ENCODE data around the gene LRRC73. TPM values are rescaled to one million over a fixed set of nuclear protein-coding genes. Genes with fewer than 3 reads are reported as not detected.
"Not testable (repeated sequence)": the region's sequence is repeated elsewhere in the genome, so short reads cannot be mapped to it uniquely, and the experiment has no call there.

LRRC73 gene, protein sequence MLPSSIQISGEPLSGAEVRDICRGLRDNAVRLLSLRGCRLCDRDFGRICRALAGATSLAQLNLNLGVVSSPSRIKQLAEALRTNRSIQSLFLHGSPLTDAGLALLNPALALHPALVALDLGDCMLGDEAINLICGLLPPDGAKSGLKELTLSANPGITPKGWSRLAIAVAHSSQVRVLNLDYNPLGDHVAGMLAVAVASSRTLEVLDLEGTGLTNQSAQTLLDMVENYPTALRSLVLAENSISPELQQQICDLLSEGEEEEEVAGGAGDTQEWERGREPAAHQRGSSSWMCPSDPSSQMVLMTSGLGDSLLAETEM
- 1.6 TPM for total RNA-seq
- long read RNA-seq, partial matches to known transcripts: 0 of 2 reads
- long read RNA-seq, other reads (novel, unspliced or antisense): 1 of 2 reads

DNA sequence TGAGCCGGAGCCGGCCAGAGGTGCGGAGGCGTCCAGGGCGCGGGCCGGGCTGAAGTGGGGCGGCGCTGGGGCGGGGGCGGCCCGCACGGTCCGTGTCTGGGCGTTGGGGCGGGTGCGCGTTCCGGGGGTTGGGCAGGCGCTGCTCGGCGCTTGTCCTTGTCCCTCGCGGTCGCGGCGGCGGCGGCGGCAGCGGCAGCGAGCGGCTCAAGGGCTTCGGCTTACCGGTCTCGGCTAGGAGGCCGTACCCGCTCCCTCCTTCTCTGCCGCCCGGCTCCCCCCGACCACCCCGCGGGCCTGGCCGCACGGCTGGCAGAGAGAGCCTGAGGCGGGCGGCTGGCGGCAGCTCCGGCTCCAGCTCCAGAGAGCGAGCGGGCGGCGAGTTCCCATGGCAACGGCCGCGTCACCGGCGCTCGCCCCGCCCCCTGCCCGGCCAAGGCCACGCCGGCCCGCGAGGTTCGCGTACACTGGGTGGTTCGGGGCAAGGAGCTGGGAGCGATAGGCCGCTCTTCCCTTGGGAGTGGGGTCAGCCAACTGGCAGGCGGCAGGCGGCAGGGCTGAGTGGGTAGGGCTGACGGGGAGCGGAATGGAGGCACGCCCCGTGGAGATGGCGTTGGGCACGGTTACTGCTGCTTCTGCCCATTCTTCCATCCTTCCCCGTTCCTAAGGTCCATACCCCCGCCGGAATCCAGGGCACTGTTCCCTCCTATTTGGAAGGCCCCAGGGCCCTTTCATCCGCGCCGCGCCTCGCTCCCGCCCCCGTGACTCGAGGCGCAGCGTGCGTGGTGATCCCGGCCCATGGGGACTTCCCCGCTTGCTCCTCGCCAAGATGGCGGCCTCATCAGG is at the start of gene LRRC73:
TSS of gene LRRC73 (minus strand) at position 363 of the 843 bp plus-strand sequence. CDS start 561 bp downstream, outside the sequence.
- Histone ChIP-seq H3K4me1 (peaks cover 79% of the 10 kb centered on the region), H3K36me3 (peaks cover 50% of the 10 kb centered on the region), H3K4me3 (peak within 1 kb of the TSS; percentile 87), H3K27me3 (ENCODE audit: low read depth) (peaks cover 6% of the 10 kb centered on the region), H3K27ac (replicated peaks) (peak within 1 kb of the TSS; percentile 82), H3K9me3 (replicated peaks) (no peaks in the 10 kb centered on the region)
- peak; percentile 90 for DNase-seq
- intact Hi-C loops (cut with micrococcal nuclease): loop anchor here (5.0 kb wide), 1 partner anchor 58 kb away; no protein-coding TSS in a partner anchor
- TF ChIP-seq, protein P1, sequence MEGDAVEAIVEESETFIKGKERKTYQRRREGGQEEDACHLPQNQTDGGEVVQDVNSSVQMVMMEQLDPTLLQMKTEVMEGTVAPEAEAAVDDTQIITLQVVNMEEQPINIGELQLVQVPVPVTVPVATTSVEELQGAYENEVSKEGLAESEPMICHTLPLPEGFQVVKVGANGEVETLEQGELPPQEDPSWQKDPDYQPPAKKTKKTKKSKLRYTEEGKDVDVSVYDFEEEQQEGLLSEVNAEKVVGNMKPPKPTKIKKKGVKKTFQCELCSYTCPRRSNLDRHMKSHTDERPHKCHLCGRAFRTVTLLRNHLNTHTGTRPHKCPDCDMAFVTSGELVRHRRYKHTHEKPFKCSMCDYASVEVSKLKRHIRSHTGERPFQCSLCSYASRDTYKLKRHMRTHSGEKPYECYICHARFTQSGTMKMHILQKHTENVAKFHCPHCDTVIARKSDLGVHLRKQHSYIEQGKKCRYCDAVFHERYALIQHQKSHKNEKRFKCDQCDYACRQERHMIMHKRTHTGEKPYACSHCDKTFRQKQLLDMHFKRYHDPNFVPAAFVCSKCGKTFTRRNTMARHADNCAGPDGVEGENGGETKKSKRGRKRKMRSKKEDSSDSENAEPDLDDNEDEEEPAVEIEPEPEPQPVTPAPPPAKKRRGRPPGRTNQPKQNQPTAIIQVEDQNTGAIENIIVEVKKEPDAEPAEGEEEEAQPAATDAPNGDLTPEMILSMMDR (IDR thresholded peaks at IDR 0.05; ENCODE audit: borderline replicate concordance): no peak

DNA sequence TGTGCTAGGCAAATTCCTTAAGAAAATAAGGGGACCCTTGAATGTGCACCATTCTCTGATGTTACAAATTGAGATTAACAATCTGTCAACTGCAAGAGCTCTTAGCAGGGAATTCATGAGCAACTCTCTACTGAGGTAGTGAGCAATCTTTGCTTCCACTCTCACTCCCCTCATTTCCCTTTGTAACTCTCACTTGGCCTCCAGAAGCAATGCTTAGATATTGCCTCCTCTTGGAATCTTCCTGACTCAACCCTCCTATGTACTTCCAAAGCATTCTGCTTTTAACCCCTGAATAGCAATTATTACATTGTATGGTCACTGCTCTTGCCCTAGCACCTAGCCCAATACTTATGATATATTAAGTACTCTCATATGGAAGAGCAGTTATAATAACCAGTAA is 49.2 kb upstream of the LRRC73 start:
- intact Hi-C loops (cut with micrococcal nuclease): no loop called here
- Histone ChIP-seq H3K36me3 (peaks cover 100% of the 10 kb centered on the region), H3K27me3 (ENCODE audit: low read depth) (no peaks in the 10 kb centered on the region), H3K4me3 (no peak overlapping the region), H3K4me1 (no peaks in the 10 kb centered on the region), H3K27ac (replicated peaks) (no peak overlapping the region), H3K9me3 (replicated peaks) (no peaks in the 10 kb centered on the region)
- DNase-seq: no peak
- TF ChIP-seq, protein P1 (IDR thresholded peaks at IDR 0.05; ENCODE audit: borderline replicate concordance): no peak

DNA sequence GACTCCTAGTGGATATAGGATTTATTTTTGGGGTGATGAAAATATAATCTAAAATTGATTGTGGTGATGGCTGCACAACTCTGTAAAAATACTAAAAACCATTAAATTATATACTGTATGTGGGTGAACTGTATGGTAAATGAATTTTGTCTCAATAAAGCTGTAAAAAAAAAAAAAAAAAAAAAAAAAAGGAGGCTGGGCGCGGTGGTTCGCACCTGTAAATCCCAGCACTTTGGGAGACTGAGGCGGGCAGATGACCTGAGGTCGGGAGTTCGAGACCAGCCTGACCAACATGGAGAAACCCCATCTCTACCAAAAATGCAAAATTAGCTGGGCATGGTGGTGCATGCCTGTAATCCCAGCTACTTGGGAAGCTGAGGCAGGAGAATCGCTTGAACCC is 47.5 kb upstream of the LRRC73 start:
- H3K4me3 ChIP-seq; H3K9me3 ChIP-seq (replicated peaks); intact Hi-C loops (cut with micrococcal nuclease); H3K27me3 ChIP-seq (ENCODE audit: low read depth); H3K4me1 ChIP-seq; DNase-seq; H3K27ac ChIP-seq (replicated peaks): not testable (repeated sequence)
- peaks cover 100% of the 10 kb centered on the region for H3K36me3 ChIP-seq

DNA sequence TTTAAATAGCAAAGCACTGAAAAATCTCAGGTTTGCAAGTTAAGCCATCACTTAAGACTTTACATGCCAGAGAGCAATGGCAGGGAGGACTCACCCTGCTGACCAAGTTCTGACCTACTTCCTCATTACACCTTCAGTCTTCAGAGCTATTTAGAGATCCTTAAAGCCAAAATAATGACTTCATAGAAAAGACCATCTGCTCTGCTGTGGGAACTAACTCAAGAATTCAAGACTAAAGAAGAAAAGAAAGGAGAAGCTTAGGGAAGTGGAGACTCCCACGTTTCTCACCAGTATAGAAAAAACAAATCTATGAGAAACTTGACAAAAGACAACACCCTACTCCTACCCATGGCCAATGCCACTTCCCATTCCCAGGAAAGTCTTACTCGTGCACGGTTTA is 37.1 kb upstream of the LRRC73 start:
- TF ChIP-seq, protein P1 (IDR thresholded peaks at IDR 0.05; ENCODE audit: borderline replicate concordance): no peak
- intact Hi-C loops (cut with micrococcal nuclease): no loop called here
- no peak overlapping the region for H3K4me3 ChIP-seq
- H3K36me3 ChIP-seq: peaks cover 99% of the 10 kb centered on the region
- DNase-seq: no peak
- no peaks in the 10 kb centered on the region for H3K27me3 ChIP-seq (ENCODE audit: low read depth)
- no peaks in the 10 kb centered on the region for H3K4me1 ChIP-seq
- H3K9me3 ChIP-seq (replicated peaks): no peaks in the 10 kb centered on the region
- H3K27ac ChIP-seq (replicated peaks): no peak overlapping the region

DNA sequence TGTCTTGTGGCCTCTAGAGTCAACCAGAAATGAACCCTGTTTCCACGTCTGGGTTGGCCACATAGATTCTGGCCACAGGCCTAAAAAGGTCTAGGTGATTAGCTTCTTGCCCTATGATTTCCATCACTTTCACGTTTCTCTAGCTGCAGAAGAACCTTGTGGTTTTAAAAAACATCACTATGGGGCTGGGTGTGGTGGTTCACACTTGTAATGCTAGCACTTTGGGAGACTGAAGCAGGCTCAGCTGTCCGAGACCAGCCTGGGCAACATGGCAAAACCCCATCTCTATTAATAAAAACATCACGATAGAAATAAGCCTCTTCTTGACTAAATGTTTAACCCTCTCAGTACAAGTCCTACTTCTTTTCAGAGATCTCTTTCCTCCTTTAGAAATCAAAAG is 34.3 kb upstream of the LRRC73 start:
- no peaks in the 10 kb centered on the region for H3K9me3 ChIP-seq (replicated peaks)
- no peak for DNase-seq
- TF ChIP-seq, protein P1 (IDR thresholded peaks at IDR 0.05; ENCODE audit: borderline replicate concordance): no peak
- peaks cover 93% of the 10 kb centered on the region for H3K36me3 ChIP-seq
- no peak overlapping the region for H3K27ac ChIP-seq (replicated peaks)
- intact Hi-C loops (cut with micrococcal nuclease): no loop called here
- no peaks in the 10 kb centered on the region for H3K4me1 ChIP-seq
- H3K4me3 ChIP-seq: no peak overlapping the region
- H3K27me3 ChIP-seq (ENCODE audit: low read depth): no peaks in the 10 kb centered on the region

Data from left ventricle myocardium inferior (tissue), 1 donor.